GM10847 (cell line): ENCODE measurements around the gene ISYNA1.

Experiments
- POLR2A ChIP-seq: IDR thresholded peaks from 2 replicates; pipeline ENCODE4 v1.6.1; 2011; ENCODE audit not compliant: insufficient read length; ENCODE audit errors: extremely low read depth

Gene ISYNA1

GRCh38 chr19:18431351-18432197 is 6.4 kb downstream of the ISYNA1 start:
- no peak for TF ChIP-seq POLR2A

- no peak for TF ChIP-seq POLR2A
Measured at GRCh38 chr19:18430417-18431144, 7.4 kb downstream of the ISYNA1 start.

DNA sequence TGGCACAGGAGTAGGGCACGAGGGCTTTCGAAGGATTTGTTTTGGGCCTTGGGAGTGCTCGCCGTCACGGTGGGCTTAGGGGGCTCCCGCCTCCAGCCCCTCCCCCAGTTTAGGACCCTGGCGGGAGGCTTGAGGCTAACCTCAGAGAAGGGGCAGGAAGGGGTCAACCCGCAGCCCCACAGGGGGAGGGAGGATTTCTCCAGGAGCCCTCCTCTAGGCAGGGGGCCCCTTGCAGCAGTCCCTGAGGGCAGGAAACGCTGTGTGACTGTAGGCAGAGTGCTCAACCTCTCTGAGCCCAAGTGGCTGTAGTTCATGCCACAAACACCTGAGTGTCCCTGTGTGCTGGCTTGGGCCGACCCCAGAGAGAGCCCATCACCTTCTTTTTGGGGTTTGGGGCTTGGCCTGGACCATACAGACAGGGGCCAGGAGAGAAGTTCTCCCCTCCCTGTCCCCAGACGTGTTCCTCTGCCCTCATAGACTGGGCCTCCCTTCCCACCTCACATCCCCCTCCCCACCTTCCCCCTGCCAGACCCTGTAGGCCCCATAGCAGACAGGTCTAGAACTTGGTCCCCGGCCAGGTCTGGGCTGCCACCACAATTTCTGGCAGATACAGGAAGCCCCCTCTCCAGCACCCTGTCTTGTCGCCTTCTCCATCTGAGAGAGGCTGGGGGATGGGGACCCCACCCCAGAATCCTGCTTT is 8.1 kb downstream of the ISYNA1 start:
- no peak for TF ChIP-seq POLR2A

DNA sequence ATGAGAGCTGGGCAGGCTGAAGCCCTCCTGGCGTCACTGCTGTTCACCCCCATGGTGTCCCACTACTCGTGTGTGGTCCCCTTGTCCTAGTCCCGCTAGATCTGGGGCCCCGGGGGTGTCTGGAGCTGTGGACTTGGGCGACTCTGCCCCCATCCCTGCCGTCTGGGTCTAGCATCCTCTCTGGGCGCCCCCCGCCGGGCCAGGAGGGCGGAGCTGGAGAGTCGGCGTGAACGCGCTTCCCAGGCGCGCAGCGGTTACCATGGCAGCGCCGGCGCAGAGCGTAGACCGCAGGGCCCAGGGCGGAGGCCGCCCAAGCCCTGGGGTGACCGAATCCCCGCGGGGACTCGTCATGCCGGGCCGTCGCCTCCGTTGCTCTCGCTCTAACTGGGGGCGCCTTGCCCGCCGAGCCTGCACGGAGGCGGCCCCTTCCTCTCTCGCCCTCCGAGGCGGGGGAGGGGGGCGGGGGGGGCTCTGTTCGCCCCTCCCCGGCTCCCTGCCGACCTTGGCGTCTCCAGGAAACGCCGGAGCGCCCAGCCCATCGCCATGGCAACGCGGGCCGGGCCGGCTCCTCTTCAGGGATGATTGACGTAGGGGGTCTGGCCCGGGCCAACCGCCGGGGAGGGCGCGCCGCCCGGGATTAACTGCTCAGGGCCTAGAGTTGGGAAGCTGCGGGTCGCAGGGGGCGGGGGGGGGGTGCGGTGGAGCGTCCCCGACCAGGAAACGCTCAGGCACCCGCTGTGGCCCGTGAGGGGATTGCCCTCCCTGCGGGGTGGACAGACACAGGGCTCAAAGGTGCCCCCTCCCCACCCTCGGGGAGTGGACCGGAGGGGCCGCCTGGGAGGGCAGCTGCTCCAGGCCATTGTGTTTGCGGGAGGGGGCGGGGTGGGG is 8.9 kb downstream of the ISYNA1 start:
- TF ChIP-seq POLR2A: no peak

DNA sequence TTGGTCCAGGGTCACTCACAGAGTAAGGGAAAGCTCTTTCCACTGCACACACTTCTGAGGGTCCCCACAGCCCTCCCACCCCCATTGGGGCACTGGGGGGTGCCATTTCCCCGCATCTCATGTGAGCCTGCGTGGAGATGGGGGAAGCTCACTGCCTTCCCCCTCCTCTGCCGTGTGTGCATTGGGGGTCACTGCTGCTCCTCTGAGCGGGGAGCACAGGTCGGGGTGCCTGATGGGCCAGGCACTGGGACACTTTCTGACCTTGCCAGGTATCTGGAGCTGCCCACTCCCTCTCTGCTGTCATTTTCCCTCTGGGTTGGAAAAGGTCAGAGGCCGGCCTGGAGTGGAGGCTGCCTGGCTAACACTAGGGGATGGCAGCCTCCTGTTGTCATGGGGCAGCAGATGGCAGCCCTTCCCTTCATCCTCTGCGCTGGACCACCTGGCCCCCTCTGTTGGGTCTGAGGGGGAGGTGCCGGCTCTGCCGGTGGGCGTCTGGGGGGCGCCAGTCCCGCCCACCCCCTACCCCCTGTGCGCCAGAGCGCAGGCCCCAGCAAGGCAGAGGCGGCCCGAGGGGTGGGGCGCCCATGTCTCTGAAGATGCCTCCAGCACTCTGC is 9.7 kb downstream of the ISYNA1 start:
- TF ChIP-seq POLR2A: no peak

DNA sequence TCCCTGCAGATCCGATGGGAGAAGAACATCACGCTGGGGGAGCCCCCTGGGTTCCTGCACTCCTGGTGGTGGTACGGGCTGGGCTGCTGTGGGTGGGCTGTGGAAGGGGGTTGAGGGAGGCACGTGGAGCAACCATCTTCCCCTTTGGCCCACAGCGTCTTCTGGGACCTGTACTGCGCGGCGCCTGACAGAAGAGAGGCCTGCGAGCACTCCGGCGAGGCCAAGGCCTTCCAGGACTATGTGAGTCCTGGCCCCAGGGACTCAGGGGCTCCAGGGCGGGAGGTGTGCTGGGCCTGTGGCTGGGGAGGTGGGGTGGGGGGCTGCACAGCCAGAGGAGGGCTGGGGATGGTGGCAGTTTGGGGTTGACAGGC is 10.2 kb downstream of the ISYNA1 start:
- no peak for TF ChIP-seq POLR2A

GRCh38 chr19:18427080-18427742 is 10.7 kb downstream of the ISYNA1 start:
- no peak for TF ChIP-seq POLR2A

GRCh38 chr19:18426416-18426767 is 11.5 kb downstream of the ISYNA1 start:
- no peak for TF ChIP-seq POLR2A

DNA sequence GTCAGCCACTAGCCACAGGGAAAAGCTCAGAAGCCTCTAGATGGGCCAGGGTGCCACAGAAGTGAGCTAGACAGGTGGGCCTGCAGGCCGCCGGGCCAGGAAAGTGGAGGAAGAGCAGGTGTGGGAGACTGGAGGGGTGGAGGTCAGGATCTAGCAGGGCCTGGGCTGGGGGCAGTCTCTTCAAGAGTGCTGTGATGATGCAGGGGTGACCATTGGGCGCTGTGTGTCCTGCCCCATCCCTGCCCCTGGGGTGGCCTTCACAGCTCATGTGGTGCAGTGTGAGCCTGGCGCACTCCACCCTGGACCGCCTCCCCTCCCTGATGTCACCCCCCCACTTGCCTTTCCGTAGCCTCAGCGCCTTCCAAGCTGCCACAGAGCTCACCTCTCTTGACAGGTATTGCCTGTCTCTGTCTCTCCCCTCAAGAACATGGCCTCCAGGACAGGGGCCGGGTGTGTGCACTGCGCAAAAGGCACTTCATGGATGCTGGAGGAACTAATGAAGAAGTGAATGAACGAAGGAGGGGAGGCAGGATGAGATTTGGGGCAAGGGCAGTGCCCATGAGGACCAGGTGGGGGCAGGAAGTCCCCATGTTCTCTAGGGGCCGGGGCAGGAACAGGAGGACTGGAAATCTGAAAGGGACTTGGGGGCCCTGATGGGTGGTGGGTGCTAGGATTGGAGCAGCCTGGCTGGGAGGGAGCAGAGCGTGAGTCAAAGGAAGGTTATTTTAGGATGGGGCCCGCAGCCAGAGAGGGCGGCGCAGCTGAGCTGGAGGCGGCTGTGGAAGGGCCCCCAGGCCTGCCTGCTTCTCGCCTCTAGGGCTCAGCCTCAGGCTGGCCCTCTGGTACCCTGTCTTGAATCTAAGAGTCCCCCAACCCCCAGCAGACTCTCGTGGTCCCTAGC is 12.2 kb downstream of the ISYNA1 start:
- no peak for TF ChIP-seq POLR2A

DNA sequence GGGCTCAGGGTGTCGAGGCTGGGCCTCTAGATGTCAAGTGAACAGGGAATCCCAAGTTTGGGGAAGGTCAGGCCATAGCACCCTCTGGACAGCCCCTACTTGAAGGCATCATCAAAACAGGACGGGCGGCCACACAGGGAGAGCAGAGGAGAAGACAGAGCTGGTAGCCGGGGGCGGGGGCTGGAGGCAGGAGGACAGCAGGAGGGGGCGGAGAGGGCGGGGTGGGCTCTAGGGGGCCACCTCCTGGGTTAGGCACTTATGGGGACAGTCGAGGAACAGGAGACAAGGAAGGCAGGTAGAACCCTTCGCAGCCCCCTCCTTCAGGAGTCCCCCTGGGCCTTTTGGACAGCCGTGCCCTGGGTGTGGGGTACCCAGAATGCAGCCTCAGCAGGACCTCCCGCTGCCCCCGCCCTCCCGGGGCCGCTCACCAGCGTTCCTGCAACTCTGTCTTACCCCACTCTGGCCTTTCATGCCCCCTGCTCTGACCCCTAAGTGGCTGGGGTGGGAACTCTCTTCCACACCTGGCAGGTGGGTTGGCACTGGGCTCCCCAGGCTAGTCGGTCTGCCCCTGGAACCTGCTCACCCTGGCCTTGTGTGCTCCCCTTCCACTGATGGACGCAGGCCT is 12.9 kb downstream of the ISYNA1 start:
- no peak for TF ChIP-seq POLR2A

GRCh38 chr19:18424122-18424889 is 13.6 kb downstream of the ISYNA1 start:
- no peak for TF ChIP-seq POLR2A

GRCh38 chr19:18423258-18424020 is 14.5 kb downstream of the ISYNA1 start:
- no peak for TF ChIP-seq POLR2A
